ENCODE data around the gene BAHCC1.
A peak's percentile ranks its signal among the peaks of the same experiment; 100 is the strongest.

BAHCC1 gene

DNA sequence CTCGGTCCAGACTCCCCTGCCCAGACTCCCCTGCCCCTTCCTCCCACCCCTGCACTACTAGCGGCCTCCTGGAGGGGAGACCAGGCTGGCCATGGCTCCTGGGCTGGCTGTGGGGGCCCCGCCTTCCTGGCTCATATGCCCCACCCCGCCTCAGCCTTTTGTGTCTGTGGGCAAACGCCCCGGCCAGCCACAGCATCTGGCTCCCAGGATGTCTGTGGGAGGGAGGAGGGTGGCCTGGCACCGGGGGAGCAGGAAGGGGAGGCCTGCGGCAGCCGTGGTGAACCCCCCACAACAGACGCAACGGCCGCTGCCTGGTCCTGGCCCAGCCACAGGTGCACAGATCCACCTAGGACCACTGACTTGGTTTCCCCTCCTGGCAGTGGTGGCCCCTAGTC is 32.9 kb downstream of the BAHCC1 start:
- DNase-seq = no peak

DNA sequence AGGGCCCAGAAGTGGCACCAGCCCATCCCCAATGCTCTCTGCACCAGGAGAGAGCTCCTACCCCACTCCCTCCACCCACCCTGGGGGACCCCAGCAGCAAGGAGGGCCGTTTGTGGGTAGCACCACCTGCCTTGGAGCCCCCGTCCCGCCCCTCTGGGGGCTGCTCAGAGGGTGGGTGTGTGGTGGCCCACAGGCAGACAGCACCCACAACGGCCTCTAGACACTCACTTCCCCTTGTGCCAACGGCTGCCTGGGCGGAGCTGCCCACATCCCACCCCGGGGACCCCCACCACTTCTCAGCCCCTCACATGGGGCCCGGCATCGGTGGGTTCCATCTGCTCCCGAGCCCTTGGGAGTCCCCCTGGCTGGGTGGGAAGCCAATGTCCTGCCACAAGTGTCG is 33.3 kb downstream of the BAHCC1 start:
- no peak for DNase-seq

DNA sequence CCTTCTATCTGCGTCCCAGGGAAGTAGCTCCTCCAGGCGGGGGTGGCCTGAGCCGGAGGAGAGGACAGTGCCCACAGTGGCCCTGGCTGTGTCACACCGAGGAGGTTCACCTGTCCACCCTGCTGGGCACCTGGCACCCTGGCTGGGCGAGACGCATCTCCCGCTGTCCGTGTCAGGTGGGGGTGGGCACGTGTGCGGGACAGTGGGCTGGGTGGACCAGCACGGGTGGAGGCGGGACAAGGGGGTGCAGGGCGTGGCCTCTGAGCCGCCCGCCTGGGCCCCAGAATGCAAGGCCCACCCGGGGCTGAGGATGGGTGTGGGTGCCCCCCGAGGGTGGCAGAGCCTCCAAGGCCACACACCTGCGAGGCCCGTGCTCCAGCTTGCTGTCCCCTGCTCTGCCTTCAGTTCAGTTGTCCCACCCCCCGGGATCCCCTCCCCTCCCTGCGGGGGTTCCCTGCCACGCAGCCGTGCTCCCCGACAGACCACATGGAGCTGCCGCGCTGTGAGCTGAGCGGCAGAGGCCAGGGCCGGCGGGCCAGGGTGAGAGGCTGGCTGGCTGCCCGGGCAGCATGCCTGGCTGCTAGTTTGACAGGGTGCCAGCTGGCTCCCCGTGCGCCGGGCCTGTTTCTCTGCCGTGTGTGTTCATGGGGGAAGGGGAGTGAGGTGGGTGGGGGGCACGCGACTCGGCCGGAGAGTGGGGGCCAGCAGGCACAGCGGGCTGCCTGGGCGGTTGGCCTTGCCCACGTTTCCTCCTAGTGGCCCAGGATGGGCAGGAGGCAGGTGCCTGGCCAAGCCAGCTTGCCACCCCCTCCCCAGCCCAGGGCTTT is 33.9 kb downstream of the BAHCC1 start:
- DNase-seq = no peak

DNA sequence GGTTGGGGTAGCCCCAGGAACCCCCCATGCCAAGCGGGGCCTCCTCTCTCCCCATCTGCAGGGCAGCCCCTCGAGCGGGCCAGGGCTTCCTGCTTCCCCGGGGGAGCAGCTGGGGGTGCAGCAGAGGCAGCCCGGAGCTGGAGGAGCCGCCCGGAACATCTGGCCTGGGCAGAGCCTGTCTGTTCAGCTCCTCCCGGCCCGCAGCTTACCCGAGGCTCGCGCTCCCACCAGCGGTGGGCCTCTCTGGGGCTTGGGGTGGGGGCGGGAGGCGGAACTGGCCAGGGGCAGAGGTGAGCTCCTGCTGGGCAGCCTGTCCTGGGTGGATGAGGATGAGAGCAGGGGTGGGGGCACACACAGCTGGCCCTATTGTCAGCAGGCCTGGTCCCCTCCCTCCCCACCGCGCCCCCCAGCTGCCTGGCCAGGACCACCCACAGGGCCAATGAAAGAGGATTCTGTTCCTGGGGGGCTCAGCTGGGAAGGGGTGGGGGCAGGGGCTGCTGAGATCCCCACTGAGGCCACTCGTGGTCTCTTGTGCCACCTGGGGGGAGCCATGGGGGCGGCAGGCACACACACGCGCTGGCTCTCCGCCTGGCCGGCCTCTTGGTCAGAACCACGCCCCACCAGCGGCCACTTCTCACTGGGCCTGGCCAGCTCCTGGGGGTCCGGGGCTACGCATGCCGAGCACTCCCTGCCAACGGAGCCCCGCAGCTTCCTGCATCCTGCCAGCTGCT is 34.7 kb downstream of the BAHCC1 start:
- DNase-seq = peak; percentile 25

DNA sequence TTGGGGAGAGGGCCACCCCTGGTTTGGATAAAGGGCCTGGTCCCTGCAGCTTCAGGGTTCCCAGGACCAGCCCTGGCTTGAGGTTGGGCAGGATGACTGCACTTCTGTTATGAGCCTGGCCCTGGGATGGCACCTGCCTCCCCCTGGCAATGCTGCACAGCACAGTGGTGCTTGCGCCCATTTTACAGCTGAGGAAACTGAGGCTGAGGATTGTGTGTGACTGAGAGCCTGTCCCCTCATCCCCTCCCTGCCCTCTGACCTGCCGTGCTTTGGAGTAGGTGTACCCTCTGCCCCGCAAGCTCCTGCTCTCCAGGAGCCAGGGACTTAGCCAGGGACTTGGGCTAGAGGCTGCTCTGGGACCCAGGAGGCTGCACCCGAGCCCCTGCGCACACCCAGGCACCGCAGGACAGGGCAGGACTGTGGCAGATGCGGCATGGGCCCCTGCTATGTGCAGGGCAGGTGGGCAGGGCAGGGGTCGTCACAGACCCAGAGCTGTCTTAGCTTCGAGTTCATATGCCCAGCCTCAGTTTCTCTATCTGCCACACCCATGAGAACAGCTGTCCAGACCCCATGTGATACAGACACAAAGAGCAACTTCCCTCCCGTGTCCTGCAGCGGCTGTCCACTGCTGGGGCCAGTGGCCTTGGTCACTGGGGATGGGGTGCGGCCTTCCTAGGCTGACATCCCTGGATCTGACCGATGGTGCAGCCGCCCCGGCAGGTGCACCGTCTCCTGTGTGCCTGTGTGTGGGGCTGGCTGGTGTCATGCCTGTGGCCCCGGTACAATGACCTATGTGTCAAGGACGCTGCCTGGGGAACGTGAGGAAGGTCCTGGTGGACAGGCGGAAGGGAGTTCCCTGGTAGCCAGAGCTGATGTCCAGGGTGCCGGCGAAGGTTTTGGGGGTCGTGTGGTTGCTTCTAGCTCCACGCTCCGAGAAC is 36.6 kb downstream of the BAHCC1 start:
- no peak for DNase-seq

DNA sequence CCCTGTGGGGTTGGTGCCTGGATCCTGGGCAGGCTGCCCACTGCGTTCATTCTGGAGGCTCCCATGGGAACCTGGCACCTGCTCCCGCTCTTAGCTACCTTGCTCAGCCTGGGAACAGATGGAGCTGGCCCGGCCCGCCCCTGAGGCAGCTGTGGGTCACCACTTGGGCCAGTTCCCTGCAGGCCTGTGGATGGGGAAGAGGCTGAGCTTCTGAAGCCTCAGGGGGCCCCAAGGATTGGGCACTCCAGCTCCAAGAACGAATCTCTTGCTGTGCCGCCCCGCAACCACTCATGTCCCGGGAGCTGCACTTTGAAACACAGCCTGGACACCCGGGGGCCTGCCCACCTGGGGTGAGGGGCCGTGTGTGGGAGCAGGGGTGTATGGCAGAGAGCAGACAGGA is 37.7 kb downstream of the BAHCC1 start:
- DNase-seq = no peak

DNA sequence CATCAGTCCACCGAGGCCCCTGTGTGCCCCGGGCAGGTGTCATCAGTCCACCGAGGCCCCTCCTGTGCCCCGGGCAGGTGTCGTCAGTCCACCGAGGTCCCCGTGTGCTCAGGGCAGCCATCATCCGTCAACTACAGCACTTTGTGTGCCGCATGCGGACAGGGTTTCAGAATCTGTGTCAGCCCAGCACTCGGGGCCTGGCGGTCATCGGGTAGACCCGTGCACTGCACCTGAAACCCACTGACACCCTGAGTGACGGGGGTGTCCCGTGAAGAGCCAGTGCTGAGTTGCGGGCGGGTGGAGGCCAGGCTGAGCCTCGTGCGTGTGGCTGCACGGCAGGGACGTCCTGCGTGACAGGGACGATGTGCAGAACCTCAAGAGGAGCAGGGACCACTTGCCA is 38.4 kb downstream of the BAHCC1 start:
- DNase-seq = no peak

DNA sequence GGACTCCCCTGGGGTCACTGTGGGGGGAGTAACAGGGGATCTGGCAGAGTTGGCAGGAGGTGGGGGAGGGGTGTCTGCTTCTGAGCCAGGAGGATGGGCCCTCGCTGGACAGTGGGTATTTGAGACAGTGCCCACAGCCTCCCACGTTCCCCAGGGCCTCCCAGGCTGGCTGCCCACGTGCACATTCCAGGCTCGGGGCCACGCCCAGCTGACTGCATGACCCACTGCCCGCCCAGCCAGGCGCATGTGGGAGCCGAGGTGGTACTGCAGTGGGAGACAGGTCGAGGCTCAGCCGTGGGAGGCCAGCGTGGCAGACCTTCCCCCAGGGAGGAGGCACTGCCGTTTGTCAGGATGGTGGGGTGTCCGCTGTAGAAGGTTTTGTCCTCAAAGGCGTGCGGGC is 38.8 kb downstream of the BAHCC1 start:
- no peak for DNase-seq

DNA sequence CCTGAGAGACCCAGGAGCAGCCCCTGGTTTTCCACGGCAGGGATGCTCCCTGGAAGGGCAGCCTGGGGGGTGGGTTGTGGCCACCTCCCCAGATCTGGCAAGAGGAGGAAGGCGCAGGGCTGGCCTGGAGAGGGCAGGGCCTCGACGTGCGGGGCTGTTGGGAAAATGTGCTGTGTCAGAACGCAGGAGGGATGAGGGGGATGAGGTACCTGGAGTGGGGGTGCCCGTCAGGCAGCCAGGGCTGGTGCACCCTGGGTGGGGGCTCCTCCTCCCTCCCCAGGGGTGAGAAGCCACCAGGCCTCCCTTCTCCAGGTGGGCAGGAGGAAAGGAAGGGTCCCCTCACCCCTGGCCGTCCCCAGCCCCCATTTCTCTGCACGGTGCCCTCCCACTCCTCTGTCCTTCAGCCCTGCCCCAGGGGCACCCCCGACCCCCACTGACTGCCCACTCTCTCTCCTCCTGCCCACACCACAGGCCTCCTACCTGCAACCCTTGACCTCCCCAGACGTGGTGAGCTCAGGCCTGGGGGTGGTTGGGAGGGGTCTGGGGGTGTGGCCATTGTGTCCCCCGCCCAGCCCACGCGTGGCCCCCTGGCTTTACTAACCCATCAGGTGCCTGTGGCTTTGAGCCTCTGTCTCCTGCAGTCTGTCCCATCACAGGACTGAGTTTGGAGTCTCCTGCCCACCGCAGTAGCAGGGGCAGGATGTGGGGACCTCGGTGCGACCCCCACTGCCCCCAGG is 39.6 kb downstream of the BAHCC1 start:
- DNase-seq = no peak

DNA sequence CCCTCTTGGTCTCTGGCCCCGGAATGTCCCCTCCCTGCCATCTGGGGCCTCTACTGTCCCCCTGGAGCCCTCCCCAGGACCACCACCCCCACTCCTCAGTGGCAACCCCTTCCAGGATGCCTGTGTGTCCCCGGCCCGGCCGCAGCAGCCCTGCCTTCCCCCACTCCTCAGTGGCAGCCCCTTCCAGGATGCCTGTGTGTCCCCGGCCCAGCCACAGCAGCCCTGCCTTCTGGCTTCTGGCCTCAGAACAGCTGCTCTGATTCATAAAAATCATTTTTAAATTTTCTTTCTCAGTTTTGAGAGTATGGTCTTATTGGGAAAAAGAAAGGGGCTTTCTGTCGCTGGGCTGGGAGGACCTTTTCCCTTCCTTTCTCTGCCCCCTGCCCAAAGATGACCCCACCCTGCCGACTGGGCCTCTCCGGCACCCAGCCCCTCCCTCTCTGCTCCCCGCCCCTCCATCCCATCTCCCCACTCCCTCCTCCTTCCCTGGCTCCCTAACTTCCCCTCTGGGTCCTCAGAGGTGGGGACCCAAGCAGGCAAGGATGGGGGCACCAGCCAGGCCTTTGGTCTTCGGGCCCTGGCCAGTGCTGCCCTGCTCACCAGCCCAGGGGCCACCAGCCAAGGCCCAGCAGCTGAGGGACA is 40.5 kb downstream of the BAHCC1 start:
- DNase-seq = no peak

DNA sequence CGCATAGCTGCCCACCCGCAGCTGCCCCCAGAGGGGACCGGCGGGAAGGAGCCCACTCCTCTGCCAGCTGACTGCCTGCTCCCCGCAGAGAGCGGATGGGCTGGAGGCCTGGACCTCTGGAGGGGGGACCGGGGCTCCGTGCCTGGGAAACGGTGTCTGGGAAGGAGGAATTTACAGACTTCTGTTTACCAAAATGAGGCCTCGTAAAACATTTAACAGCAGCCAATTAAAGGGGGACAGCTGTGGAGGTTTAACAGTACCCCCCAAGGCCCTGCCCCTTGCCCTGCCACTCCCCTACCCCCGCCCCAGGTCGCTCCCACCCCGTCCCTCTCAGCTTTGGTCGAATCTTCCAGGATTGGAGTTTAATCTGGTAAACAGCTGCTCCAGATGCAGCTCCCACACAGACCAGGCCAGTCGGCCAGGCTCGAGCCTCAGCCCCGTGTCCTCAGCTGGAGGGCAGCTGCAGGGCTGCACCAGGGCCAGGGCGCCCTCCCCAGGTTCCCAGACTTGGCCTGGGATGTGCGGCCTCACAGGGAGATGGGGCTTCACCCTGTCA is 41.1 kb downstream of the BAHCC1 start:
- DNase-seq = no peak

DNA sequence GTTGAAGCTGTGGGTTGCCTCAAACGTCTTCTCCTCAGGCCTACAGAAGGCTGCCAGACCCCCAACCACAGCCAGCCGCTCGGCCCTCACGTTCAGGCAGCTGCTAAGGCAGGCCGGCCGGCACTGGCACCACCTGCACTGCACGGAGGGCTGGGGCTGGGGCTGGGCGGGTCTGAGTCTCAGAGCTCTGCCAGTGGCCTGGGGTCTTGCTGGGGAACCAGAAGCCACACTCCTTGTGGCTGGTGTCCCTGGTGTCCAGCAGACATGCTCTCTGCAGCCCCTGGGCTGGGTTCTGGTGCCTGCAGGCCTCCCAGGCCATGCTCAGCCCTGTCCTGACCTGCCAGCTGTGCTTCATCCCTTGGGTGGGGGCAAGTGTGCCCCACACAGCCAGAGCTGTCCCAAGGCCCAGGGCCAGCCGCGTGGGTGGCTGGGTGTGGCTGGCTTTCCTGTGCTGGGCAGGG is 42.0 kb downstream of the BAHCC1 start:
- no peak for DNase-seq

DNA sequence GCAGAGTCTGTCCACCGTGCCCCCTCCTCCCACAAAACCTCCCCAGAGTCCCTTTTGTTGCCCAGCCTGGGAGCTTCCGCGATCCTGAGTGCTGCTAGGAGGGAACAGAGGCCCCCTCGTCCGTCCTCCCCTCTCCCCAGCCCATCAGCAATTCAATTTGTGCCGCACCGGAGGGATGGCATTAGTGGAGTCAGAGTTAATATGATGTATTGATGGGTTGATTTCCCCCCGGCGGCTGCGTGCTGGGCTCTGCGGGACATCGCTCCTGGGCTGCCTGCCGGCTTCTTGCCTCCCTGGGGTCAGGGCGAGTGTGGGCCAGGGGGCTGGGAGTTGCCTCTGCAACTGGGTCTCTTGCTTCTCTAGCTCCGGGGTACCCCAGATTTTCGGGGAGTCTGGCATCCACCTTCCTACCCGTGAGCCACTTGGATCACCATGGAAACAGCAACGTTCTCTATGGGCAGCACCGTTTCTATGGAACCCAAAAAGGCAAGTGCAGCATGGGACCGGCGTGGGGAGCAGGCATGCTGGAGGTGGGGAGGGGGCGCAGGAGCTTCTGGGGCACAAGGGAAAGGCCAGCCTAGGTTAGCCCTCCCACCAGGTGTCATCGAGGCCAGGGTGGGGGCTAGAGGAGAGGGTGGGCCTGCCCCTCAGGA is 42.9 kb downstream of the BAHCC1 start:
- peak; percentile 22 for DNase-seq

DNA sequence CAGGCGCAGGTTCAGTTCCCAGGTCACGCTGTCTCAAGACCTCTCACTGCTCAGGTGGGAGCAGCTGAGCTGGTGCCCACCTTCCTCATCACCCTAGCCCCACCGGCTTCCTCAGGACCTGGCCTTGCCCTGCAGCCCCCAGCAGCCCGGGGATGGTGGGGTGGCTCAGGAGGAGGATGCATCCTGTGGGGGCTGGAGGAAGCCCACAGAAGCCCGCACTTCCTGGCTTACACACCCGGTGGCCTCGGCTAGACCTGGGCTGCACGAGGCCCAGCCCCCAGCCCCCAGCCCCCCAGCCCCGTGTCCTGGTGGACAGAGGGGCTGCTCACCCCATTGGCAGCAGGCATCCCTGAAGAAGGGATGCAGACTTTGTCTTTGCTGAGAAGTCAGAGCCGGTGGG is 43.4 kb downstream of the BAHCC1 start:
- no peak for DNase-seq

DNA sequence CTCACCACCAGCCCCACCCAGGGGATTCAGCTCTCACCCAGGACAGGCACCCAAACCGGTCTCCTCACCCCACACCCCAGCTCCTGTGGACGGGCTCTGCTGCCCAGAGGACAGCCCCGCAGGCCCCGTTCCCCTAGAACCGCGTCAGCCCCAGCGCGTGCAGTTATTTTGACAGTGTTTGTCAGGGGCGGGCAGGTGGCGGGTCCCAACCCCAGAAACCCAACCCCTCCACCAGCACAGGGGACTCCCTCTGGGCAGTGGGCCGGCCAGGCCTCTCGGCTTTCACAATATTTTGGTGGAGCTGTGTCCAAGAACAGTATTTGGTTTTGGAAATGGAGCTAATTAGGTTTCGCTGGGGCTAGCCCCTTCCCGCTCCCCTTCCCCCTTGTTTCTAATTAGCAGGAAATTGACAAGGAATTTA is 44.8 kb downstream of the BAHCC1 start:
- no peak for DNase-seq

DNA sequence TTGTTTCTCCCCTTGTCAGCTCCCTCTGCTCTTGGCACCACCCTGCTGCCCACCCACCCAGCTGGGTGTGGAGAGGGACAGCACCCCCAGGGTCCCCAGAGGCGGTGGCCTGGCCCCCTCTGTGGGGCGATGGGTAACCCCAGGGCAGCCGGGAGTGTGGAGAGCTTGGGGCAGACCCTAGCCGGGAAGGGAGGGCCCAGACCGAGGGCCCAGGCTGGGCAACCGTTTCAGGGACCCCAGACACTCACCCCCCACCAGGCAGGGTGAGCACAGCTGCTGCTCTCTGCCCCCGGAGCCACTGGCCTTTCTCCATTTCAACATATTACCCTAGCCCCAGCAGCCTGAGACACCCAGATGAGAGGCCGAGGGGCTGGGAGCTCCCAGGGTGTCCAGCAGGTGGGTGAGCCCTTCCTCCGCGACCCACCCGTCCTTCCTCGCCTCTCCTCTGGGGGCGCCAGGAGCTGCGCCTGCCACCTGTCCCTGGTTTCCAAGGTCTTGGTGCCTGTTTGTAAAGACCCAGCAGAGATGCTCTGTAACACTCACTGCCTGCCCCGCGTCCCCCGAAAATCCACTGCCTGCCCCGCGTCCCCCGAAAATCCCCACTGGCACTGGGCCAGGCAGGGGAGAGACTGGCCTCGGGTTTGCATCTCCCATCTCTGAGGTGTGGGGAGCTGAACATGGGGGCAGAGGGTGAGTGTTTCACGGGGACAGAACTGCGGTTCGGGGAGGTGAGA is 45.4 kb downstream of the BAHCC1 start:
- no peak for DNase-seq

DNA sequence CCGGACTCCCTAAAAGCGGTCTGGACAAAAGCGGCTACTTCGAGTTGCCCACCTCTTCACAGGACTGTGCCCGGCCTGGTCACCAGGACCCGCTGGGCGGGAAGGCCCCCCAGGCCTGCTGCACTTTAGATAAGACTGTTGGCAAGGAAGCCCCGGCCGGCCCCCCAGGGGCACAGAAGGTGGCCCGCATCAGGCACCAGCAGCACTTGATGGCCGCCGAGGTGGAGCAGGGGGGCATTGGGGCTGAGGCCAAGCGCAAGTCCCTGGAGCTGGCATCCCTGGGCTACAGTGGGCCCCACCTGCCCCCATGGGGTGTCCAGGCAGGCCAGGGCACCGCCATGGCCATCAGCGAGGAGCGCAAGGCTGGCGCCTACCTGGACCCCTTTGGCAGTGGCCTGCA is 47.5 kb downstream of the BAHCC1 start:
- no peak for DNase-seq

DNA sequence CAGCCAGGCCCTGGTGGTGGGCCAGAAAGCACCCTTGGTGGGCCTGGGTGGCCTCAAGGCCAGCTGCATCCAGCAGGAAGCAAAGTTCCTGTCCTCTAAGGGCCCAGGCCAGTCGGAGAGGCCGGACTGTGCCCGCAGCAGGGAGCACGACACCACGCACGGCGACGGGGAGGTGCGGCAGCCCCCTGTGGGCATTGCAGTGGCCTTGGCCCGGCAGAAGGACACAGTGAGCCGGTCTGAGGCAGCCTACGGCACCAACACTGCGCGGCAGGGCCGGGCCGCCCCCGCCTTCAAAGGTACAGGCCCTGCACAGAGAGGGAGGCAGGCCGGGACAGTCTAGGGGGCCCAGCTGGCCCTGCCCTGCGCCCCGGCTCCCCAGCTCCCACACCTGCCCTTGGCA is 48.0 kb downstream of the BAHCC1 start:
- no peak for DNase-seq

DNA sequence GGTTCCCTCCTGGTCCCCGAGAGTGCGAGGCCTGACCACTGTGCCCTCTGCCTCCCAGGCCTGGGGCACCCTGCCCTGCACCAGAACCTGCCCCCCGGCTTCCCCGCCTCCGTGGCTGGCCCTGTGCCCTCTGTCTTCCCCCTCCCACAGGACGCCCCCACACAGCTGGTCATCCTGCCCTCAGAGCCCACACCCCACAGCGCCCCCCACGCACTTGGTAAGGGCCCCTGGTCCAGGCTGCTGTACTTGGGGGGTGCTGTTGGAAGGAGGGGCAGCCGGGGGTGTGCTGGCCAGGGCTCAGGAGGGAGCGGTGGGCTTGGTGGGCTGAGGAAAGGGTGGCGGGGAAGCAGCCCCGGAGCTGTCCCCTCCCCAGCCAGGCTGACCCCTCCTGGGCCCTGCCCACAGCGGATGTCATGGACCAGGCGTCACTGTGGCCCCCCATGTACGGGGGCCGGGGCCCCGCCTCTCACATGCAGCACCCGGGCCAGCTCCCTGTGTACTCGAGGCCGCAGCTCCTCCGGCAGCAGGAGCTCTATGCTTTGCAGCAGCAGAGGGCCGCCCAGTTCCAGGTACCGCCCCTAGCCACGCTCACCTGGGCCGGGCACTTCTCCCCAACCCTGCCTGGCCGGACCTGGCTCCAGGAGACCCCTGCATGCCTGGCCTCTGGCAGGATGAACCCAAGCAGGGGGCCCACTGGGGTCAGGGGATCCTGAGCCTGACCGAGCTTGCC is 49.5 kb downstream of the BAHCC1 start:
- no peak for DNase-seq

Measured in NCI-H2227 treated with DMSO at 0.1 percent for 48 hours (cell line).